ENCODE data around the gene PRKCB.

- TF ChIP-seq CREB1 (CRISPR knock-in tag; IDR thresholded peaks at IDR 0.05; ENCODE audit: low read depth) (no peak), EZH2phosphoT487 (IDR thresholded peaks at IDR 0.05; ENCODE audit: unreplicated experiment) (no peak), EZH2 (IDR thresholded peaks at IDR 0.05; ENCODE audit: low read depth, unreplicated experiment) (no peak), POLR2AphosphoS5 (IDR thresholded peaks at IDR 0.05; ENCODE audit: low read depth) (no peak), REST (IDR thresholded peaks at IDR 0.05; ENCODE audit: unreplicated experiment) (no peak)
- TF ChIP-seq, protein P1, sequence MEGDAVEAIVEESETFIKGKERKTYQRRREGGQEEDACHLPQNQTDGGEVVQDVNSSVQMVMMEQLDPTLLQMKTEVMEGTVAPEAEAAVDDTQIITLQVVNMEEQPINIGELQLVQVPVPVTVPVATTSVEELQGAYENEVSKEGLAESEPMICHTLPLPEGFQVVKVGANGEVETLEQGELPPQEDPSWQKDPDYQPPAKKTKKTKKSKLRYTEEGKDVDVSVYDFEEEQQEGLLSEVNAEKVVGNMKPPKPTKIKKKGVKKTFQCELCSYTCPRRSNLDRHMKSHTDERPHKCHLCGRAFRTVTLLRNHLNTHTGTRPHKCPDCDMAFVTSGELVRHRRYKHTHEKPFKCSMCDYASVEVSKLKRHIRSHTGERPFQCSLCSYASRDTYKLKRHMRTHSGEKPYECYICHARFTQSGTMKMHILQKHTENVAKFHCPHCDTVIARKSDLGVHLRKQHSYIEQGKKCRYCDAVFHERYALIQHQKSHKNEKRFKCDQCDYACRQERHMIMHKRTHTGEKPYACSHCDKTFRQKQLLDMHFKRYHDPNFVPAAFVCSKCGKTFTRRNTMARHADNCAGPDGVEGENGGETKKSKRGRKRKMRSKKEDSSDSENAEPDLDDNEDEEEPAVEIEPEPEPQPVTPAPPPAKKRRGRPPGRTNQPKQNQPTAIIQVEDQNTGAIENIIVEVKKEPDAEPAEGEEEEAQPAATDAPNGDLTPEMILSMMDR (conservative IDR thresholded peaks at IDR 0.05; ENCODE audit: low read depth in 2 of 2), result no peak
Measured at GRCh38 chr16:24208710-24209109, 372.9 kb downstream of the PRKCB start.
